Thyroid gland (tissue), 4 donors: ENCODE measurements around the gene CDK8.

Source experiments
- POLR2A ChIP-seq, 2 donors: fragments of 450-650 bp; IDR thresholded peaks; one replicate each; pipeline ENCODE4 v1.6.1; 2017; ENCODE audit warnings: antibody characterized with exemption in 2 of 2, mild to moderate bottlenecking in 2 of 2, moderate library complexity in 1 of 2
- TF ChIP-seq, protein P1 (sequence below), 6 experiments: fragments of 200-600 bp in 3 of 6; fragments of 450-650 bp in 3 of 6; sonication (generic) in 3 of 6; IDR thresholded peaks; one replicate each; pipeline ENCODE4 v1.5.1; 2016 to 2019; ENCODE audit warnings: antibody characterized with exemption in 6 of 6, mild to moderate bottlenecking in 2 of 6, inconsistent platforms in 1 of 6, moderate library complexity in 1 of 6

GRCh38 chr13:26401578-26402021, 147.7 kb downstream of the CDK8 start:
- TF ChIP-seq POLR2A (IDR thresholded peaks at IDR 0.05), result no peak
- TF ChIP-seq, protein P1, sequence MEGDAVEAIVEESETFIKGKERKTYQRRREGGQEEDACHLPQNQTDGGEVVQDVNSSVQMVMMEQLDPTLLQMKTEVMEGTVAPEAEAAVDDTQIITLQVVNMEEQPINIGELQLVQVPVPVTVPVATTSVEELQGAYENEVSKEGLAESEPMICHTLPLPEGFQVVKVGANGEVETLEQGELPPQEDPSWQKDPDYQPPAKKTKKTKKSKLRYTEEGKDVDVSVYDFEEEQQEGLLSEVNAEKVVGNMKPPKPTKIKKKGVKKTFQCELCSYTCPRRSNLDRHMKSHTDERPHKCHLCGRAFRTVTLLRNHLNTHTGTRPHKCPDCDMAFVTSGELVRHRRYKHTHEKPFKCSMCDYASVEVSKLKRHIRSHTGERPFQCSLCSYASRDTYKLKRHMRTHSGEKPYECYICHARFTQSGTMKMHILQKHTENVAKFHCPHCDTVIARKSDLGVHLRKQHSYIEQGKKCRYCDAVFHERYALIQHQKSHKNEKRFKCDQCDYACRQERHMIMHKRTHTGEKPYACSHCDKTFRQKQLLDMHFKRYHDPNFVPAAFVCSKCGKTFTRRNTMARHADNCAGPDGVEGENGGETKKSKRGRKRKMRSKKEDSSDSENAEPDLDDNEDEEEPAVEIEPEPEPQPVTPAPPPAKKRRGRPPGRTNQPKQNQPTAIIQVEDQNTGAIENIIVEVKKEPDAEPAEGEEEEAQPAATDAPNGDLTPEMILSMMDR (IDR thresholded peaks at IDR 0.05), result no peak
